Spleen (tissue), 7 donors: ENCODE data around the gene RIOK1.

ENCODE experiments used
- CTCF ChIP-seq, 11 experiments: fragments of 200-600 bp in 7 of 11; fragments of 450-650 bp in 4 of 11; sonication (generic) in 4 of 11; IDR thresholded peaks in 8 of 11; conservative IDR thresholded peaks in 3 of 11; 1 replicate in 7 of 11; 2 replicates in 4 of 11; pipeline versions ENCODE4 v1.4.0 to v1.8.0; 2016 to 2021; ENCODE audit warnings: antibody characterized with exemption in 11 of 11, inconsistent platforms in 4 of 11, mild to moderate bottlenecking in 1 of 11
- POLR2A ChIP-seq, 3 donors: fragments of 450-650 bp; IDR thresholded peaks; one replicate each; pipeline ENCODE4 v1.5.1; 2017; ENCODE audit warnings: antibody characterized with exemption in 3 of 3, mild to moderate bottlenecking in 1 of 3
- donor health status: DM: no; HTN: no; CAD: no; lungs with moderate emphysema.
- donor health status: DM: no; HTN: no; CAD: no.
- donor health status: DM: no; HTN: no; CAD: no.

- TF ChIP-seq CTCF (IDR thresholded peaks at IDR 0.05 in 8 of 11, conservative IDR thresholded peaks at IDR 0.05 in 3 of 11) (no peak), POLR2A (IDR thresholded peaks at IDR 0.05) (no peak)
These were observed 48.4 kb downstream of the RIOK1 start for GRCh38 chr6:7438011-7438410.
